ENCODE results near the gene EFNA4.

The EFNA4 gene

GRCh38 chr1:155034318-155035208, 29.0 kb upstream of the EFNA4 start:
- TF ChIP-seq FOXM1 (IDR thresholded peaks at IDR 0.05; ENCODE audit: borderline replicate concordance, low read depth): no peak
- TF ChIP-seq ZBTB7A (IDR thresholded peaks at IDR 0.05; ENCODE audit: low read depth): no peak

- TF ChIP-seq NFIC (IDR thresholded peaks at IDR 0.05) (no peak), TAF1 (IDR thresholded peaks at IDR 0.05; ENCODE audit: low read depth) (no peak), TEAD4 (IDR thresholded peaks at IDR 0.05) (no peak), ZBTB7A (IDR thresholded peaks at IDR 0.05; ENCODE audit: low read depth) (no peak), YY1 (IDR thresholded peaks at IDR 0.05; ENCODE audit: low read depth) (no peak), RAD21 (IDR thresholded peaks at IDR 0.05; ENCODE audit: low read depth) (no peak), CEBPB (IDR thresholded peaks at IDR 0.05) (no peak), FOXM1 (IDR thresholded peaks at IDR 0.05; ENCODE audit: borderline replicate concordance, low read depth) (no peak)
- TF ChIP-seq, protein P1, sequence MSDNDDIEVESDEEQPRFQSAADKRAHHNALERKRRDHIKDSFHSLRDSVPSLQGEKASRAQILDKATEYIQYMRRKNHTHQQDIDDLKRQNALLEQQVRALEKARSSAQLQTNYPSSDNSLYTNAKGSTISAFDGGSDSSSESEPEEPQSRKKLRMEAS (IDR thresholded peaks at IDR 0.05): no peak
These were observed 27.6 kb upstream of the EFNA4 start for GRCh38 chr1:155035936-155036335.

DNA sequence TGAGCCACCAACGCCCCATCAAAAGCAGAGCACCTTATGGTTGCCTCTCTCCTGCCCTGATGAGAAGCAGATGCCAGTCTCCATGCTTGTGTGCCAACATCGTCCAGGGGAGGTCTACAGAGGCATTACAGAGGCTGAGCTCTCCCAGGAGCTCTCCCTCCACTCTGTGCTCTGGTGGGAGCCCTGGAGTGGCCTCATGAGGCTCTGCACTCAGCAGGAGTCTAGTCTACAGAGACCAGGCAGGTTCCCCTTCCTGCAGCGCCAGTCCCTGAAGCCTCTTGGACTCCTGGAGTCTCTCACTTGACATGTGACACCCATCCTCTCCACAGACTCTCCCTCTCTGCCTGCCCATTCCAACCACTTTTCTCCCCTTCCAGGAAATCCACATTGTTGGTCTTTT, 26.5 kb upstream of the EFNA4 start:
- TF ChIP-seq, protein P2, sequence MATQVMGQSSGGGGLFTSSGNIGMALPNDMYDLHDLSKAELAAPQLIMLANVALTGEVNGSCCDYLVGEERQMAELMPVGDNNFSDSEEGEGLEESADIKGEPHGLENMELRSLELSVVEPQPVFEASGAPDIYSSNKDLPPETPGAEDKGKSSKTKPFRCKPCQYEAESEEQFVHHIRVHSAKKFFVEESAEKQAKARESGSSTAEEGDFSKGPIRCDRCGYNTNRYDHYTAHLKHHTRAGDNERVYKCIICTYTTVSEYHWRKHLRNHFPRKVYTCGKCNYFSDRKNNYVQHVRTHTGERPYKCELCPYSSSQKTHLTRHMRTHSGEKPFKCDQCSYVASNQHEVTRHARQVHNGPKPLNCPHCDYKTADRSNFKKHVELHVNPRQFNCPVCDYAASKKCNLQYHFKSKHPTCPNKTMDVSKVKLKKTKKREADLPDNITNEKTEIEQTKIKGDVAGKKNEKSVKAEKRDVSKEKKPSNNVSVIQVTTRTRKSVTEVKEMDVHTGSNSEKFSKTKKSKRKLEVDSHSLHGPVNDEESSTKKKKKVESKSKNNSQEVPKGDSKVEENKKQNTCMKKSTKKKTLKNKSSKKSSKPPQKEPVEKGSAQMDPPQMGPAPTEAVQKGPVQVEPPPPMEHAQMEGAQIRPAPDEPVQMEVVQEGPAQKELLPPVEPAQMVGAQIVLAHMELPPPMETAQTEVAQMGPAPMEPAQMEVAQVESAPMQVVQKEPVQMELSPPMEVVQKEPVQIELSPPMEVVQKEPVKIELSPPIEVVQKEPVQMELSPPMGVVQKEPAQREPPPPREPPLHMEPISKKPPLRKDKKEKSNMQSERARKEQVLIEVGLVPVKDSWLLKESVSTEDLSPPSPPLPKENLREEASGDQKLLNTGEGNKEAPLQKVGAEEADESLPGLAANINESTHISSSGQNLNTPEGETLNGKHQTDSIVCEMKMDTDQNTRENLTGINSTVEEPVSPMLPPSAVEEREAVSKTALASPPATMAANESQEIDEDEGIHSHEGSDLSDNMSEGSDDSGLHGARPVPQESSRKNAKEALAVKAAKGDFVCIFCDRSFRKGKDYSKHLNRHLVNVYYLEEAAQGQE (IDR thresholded peaks at IDR 0.05; ENCODE audit: low read depth): no peak
- TF ChIP-seq NFIC (IDR thresholded peaks at IDR 0.05) (no peak), TCF12 (IDR thresholded peaks at IDR 0.05; ENCODE audit: low read depth) (no peak), YY1 (IDR thresholded peaks at IDR 0.05; ENCODE audit: low read depth) (no peak), RAD21 (IDR thresholded peaks at IDR 0.05; ENCODE audit: low read depth) (no peak), ZBTB7A (IDR thresholded peaks at IDR 0.05; ENCODE audit: low read depth) (no peak), TAF1 (IDR thresholded peaks at IDR 0.05; ENCODE audit: low read depth) (no peak), CEBPB (IDR thresholded peaks at IDR 0.05) (no peak), EP300 (IDR thresholded peaks at IDR 0.05; ENCODE audit: borderline replicate concordance) (no peak), CREB1 (IDR thresholded peaks at IDR 0.05; ENCODE audit: low read depth) (no peak), EGR1 (IDR thresholded peaks at IDR 0.05) (no peak), TEAD4 (IDR thresholded peaks at IDR 0.05) (no peak), FOXM1 (IDR thresholded peaks at IDR 0.05; ENCODE audit: borderline replicate concordance, low read depth) (no peak)
- TF ChIP-seq, protein P3, sequence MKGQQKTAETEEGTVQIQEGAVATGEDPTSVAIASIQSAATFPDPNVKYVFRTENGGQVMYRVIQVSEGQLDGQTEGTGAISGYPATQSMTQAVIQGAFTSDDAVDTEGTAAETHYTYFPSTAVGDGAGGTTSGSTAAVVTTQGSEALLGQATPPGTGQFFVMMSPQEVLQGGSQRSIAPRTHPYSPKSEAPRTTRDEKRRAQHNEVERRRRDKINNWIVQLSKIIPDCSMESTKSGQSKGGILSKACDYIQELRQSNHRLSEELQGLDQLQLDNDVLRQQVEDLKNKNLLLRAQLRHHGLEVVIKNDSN (IDR thresholded peaks at IDR 0.05): no peak
- TF ChIP-seq, protein P1 (IDR thresholded peaks at IDR 0.05): no peak

GRCh38 chr1:155037851-155038441, 25.6 kb upstream of the EFNA4 start:
- TF ChIP-seq CREB1 (IDR thresholded peaks at IDR 0.05; ENCODE audit: low read depth) (no peak), NFIC (IDR thresholded peaks at IDR 0.05) (no peak), YY1 (IDR thresholded peaks at IDR 0.05; ENCODE audit: low read depth) (no peak), EGR1 (IDR thresholded peaks at IDR 0.05) (no peak), EP300 (IDR thresholded peaks at IDR 0.05; ENCODE audit: borderline replicate concordance) (no peak), TAF1 (IDR thresholded peaks at IDR 0.05; ENCODE audit: low read depth) (no peak), TEAD4 (IDR thresholded peaks at IDR 0.05) (no peak), TCF12 (IDR thresholded peaks at IDR 0.05; ENCODE audit: low read depth) (no peak), CEBPB (IDR thresholded peaks at IDR 0.05) (no peak), RAD21 (IDR thresholded peaks at IDR 0.05; ENCODE audit: low read depth) (no peak)
- TF ChIP-seq, protein P1 (IDR thresholded peaks at IDR 0.05): no peak
- TF ChIP-seq, protein P3 (IDR thresholded peaks at IDR 0.05): no peak
- TF ChIP-seq, protein P2 (IDR thresholded peaks at IDR 0.05; ENCODE audit: low read depth): no peak

DNA sequence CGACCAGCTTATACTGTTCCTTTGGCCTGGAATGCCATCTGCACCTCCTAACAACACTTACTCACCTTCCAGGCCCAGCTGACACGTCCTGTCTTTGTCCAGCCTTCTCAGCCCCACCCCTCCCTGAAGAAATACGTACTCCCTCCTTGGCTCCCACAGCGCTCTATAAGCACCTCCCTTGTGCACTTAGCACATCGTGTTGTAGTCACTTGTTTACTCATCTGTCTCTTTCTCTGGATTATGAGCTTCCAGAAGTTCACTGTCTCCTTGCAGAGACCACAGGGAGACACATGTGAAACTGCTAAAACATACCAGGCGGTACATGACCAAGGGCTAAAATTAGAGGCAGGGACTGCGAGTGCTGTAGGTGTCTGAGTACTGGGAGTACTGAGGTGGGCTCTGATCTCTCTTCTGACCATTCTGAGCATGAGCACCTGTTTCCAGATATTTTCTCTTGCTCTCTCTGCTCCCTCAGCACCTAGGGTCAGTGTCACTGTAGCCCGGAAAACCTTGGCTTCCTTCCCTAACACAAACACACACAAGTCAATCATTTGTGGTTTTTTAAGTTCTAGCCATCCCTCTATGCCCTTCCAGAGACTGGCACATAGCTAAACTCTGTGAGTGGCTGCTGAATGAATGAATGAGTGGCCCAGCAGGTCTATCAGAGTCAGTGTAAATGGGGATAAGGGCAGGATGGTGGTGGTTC, 24.8 kb upstream of the EFNA4 start:
- TF ChIP-seq TAF1 (IDR thresholded peaks at IDR 0.05; ENCODE audit: low read depth) (no peak), CREB1 (IDR thresholded peaks at IDR 0.05; ENCODE audit: low read depth) (no peak), TEAD4 (IDR thresholded peaks at IDR 0.05) (0 out of 2 replicates have a peak, but pooled peaks have one; percentile 28), ZBTB7A (IDR thresholded peaks at IDR 0.05; ENCODE audit: low read depth) (no peak), NFIC (IDR thresholded peaks at IDR 0.05) (no peak), RAD21 (IDR thresholded peaks at IDR 0.05; ENCODE audit: low read depth) (no peak)
- TF ChIP-seq, protein P1 (IDR thresholded peaks at IDR 0.05): no peak
